Measurements from ENCODE around the gene NMU.
A peak's percentile ranks its signal among the peaks of the same experiment; 100 is the strongest.
"Not testable (repeated sequence)": the region's sequence is repeated elsewhere in the genome, so short reads cannot be mapped to it uniquely, and the experiment has no call there.

The NMU gene

DNA sequence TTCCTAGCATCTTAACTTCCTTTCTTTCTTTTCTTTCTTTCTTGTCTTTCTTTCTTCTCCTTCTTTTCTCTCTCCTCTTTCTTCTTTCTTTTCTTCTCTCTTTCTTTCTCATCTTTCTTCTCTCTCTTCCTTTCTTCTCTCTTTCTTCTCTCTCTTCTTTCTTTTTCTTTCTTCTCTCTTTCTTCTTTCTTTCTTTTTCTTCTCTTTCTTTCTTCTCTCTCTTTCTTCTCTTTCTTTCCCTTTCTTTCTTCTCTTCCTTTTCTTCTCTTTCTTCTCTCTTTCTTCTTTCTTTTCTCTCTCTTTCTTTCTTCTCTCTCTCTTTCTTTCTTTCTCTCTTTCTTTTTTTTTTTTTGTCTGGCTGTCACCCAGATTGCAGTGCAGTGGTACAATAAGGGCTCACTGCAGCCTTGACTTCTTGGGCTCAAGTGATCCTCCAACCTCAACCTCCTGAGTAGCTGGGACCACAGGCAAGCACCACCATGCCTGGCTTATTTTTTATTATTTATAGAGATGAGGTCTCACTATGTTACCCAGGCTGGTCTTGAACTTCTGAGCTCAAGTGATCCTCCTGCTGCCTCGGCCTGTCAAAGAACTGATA lies 17.5 kb downstream of the NMU start:
- no peak for DNase-seq

DNA sequence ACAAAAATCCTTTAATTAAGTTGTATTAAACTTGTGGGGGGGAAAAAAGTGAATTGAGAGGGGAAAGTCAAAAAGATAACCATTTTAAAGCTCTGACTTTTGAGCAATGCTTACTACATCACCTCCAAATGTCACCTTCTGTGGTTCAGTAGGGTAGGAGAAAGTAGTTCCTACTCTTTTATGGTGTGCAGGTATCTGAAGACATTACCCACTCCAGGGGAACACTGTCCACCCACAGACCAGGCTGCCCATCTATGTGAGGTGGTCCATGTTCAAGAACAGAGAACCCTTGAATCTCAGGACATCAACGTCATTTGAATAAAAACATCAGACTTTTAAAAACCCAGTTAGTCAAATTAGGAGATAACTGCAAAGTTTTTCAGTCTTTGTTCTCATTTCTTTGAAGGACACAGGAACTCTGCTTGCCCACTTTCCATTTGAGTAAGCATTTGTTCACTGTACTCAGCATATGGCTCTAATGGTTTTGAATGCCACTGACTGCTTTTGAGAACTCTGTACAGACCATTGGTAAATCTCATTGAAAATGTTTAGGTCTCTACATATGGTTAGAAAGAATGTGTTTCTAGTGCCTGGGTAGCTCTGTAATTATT lies 18.4 kb downstream of the NMU start:
- DNase-seq: no peak

GRCh38 chr4:55615008-55615407 lies 21.1 kb downstream of the NMU start:
- peak; percentile 20 for DNase-seq

DNA sequence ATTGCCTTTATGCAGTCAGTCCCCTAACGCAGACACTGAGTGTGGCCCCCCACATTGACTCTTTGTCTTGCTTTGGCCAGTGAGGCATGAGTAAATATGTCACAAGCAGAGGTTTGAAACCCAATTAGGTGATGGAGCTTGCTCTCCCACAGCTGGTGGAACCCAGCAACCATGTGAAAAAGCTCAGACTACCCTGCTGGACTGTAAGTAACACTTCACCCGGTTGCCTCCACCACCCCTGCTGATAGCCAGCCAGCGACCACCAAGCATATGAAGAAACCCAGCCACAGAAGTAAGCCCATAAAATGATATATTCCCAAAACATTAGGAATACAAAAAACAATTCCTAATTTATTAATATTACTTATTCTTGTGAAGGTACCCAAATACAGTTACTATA lies 22.5 kb downstream of the NMU start:
- no peak for DNase-seq

GRCh38 chr4:55612341-55612740 lies 23.8 kb downstream of the NMU start:
- DNase-seq: no peak

DNA sequence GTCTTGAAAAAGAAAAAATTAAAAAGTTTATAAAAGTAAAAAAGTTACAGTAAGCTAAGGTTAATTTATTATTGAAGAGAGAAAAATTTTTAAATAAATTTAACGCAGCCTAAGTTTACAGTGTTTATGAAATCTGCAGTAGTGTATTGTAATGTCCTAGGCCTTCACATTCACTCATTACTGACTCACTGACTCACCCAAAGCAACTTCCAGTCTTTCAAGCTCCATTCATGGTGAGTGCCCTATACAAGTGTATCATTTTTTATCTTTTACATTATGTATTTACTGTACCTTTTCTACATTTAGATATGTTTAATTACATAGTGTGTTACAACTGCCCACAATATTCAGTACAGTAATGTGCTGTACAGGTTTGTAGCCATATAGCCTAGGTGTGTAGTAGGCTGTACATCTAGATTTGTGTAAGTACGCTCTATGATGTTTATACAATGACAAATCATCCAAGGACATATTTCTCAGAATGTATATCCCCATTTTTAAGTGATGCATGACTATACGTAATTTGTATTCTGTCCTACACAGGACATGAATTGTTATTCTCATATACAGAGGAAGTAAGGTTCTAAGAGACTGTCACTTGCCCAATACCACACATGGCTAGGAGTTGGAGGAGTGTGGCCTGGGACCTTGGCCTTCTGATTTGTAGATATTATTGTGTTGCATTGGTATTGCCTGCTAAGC lies 24.6 kb downstream of the NMU start:
- no peak for DNase-seq

- DNase-seq: no peak
Measured at GRCh38 chr4:55610381-55610780, 25.7 kb downstream of the NMU start.

- no peak for DNase-seq
Measured at GRCh38 chr4:55609393-55609866, 26.7 kb downstream of the NMU start.

DNA sequence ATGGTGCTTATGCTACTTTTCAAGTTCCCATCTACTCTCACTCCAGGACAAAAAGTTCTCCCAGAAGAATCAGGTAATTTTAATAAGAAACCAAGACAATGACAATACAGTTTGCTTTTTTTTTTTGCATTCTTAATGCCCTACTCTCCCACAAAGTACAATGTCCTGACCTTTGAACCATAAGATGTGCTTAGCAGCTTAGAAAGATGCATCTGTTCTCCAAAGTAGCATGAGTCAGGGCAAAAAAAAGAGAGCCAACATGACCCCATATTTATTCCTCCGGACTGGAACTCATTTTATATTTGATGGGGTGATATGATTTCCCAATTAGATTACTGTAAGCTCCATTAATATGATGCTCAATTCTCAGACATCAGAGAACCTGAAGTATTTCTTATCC lies 27.5 kb downstream of the NMU start:
- DNase-seq: no peak

- DNase-seq: no peak
Measured at GRCh38 chr4:55604996-55605395, 31.1 kb downstream of the NMU start.

DNA sequence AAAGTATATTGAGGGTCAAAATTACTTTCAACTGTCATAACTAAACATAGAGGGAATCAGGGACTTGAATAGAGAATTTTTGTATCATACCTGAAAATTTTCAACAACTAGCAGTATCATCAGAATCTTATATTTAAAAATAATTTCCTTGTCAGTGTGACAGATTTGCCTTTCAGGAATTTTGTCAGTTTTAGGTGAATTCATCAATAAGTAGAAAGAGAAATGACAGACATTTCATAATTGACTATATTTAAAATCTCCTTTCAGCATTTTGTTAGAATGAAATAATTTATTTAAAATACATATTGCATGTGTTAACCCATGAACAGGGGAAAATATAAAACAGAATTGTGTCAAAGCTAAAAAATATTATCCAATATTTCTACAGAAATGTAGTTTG lies 35.5 kb downstream of the NMU start:
- no peak for DNase-seq

DNA sequence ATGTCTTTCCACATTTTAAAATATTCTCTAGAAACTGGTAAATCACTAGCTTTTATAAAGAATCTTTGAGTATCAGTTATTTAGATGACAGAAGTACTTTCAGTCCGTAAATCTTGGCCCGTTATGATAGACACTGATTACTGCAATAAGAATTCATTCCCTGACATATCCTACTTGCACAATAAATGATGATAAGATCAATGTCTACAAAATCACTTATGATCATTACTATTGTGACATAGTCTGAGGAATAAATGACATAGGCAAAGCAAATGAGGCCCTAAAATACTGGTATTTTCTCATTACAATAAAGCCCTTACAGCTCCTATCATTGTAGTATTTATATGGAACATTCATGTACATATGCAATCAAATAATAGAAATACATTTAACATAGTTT lies 37.5 kb downstream of the NMU start:
- no peak for DNase-seq

- DNase-seq: no peak
Measured at GRCh38 chr4:55592014-55592413, 44.1 kb downstream of the NMU start, which contains the start of gene PDCL2. TSS of gene PDCL2 (minus strand) at chr4:55592245. CDS start at chr4:55592109, 136 bp downstream.

GRCh38 chr4:55588160-55588559 lies 47.9 kb downstream of the NMU start:
- DNase-seq: no peak

- DNase-seq: not testable (repeated sequence)
Measured at GRCh38 chr4:55582773-55583172, 53.3 kb downstream of the NMU start.

DNA sequence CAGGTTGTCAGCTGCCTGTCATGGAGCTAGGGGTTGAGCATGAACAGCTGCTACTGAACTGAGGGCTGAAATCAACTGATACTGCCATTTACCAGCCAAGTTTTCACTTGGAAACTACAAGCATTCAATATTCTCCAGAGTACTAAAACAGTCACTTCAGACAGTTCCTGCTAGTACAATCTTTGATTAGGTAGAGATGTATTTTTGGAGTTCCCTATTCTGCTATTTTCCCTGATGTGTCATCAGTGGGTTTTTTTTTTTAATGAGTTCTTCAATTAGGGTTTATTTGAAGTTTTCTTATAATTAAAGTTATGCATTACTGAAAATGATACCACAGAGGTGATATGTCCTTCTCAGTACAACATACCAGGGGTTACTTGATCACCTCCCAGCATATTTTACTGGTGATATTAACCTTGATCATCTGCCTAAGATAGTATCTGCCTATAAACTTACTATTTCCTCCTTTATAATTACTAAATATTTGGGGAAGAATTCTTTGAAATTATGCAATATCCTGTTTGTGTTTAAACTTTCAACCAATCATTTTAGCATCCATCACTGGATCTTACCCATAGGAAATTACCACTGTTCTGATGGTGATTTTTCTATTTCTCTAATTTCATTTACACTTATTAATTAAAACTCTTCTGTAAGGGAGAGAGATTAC lies 57.6 kb downstream of the NMU start:
- DNase-seq: no peak

GRCh38 chr4:55575513-55575912 lies 60.6 kb downstream of the NMU start:
- DNase-seq: no peak

- DNase-seq: no peak
Measured at GRCh38 chr4:55574252-55574651, 61.8 kb downstream of the NMU start.

GRCh38 chr4:55571806-55572205 lies 64.3 kb downstream of the NMU start:
- DNase-seq: no peak

GRCh38 chr4:55568905-55569504 lies 67.1 kb downstream of the NMU start:
- DNase-seq: no peak

DNA sequence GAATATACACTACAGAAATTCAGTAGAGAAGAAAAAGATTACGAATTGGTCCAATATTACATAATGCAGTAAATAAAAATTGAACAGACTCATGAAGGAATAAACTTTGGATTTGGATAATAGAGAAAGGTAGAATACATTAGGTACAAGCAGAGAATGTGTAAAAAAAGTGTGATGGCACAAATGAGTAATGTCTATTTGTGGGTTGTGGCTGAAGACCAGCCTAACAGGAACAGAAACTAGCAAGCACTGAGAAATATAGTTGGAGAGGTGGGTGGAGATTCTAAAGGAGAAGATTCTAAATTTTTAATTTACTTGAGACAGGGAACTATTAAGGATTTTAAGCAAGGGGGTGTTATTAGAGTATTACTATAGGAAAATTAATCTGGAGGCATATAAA lies 74.2 kb downstream of the NMU start:
- DNase-seq: no peak

- DNase-seq: no peak
Measured at GRCh38 chr4:55560096-55560495, 76.0 kb downstream of the NMU start.

GRCh38 chr4:55554453-55555030 lies 81.6 kb downstream of the NMU start:
- DNase-seq: no peak
